ENCODE data around the gene ABCB6. TPM values are rescaled to one million over a fixed set of nuclear protein-coding genes. Genes with fewer than 3 reads are reported as not detected.

Gene ABCB6
- total RNA-seq, 2 donors from 2014 or later, result 39.1 to 76.0 TPM

DNA sequence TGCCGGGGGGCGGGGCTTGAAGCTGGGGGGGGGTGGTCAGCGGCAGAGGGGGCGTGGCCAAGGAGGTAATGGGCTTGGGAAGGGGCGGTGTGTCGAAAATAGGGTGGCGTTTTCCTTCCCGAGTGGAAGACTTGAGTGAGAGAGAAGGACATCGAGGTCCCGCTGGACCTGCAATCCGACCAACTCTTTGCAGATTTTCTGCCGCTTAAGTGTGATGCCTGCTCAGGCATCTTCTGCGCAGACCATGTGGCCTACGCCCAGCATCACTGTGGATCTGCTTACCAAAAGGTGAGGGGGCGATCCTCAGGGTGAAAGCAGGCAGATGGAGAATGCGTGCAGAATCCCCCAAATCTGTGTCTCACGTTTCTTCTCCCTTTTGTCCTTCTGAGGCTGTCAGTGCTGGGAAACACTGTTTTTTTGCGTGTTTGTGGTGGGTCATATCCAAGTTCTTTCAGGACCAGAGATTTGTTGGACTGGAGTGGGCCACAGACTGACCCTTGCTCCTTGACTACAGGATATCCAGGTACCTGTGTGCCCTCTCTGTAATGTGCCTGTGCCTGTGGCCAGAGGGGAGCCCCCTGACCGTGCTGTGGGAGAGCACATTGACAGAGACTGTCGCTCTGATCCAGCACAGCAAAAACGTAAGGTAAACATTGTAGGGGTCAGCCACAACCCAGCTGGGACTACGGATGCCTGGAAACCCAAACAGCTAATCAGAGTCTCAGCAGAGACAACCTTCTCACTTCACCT lies 11.4 kb downstream of the ABCB6 start:
- Histone ChIP-seq H3K9me3 (ENCODE audit: control insufficient read depth, low read length) (no peaks in the 10 kb centered on the region), H3K4me1 (ENCODE audit: control insufficient read depth, insufficient read depth, low read length) (no peaks in the 10 kb centered on the region), H3K9ac (ENCODE audit: extremely low read depth, low read length, poor library complexity, severe bottlenecking) (peak overlapping the region; percentile 7), H3K27ac (ENCODE audit: low read depth, low read length) (no peak overlapping the region), H3K27me3 (ENCODE audit: control insufficient read depth, insufficient read depth, low read length, poor library complexity, severe bottlenecking) (no peaks in the 10 kb centered on the region), H3K36me3 (ENCODE audit: control insufficient read depth, insufficient read depth, low read length) (peaks cover 33% of the 10 kb centered on the region), H3K4me3 (ENCODE audit: low read length) (peak overlapping the region; percentile 77)
- TF ChIP-seq, protein P1, sequence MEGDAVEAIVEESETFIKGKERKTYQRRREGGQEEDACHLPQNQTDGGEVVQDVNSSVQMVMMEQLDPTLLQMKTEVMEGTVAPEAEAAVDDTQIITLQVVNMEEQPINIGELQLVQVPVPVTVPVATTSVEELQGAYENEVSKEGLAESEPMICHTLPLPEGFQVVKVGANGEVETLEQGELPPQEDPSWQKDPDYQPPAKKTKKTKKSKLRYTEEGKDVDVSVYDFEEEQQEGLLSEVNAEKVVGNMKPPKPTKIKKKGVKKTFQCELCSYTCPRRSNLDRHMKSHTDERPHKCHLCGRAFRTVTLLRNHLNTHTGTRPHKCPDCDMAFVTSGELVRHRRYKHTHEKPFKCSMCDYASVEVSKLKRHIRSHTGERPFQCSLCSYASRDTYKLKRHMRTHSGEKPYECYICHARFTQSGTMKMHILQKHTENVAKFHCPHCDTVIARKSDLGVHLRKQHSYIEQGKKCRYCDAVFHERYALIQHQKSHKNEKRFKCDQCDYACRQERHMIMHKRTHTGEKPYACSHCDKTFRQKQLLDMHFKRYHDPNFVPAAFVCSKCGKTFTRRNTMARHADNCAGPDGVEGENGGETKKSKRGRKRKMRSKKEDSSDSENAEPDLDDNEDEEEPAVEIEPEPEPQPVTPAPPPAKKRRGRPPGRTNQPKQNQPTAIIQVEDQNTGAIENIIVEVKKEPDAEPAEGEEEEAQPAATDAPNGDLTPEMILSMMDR (conservative IDR thresholded peaks at IDR 0.05), result no peak
- no peak for DNase-seq
- 32 to 41% methylated on average over 15 to 22 of the region's 22 CpGs for WGBS, 2 experiments (ENCODE audit: insufficient coverage in 1 of 2, insufficient read length in 1 of 2)
- peaks cover 29% of the 10 kb centered on the region for H3K36me3 Mint-ChIP-seq (ENCODE audit: low read depth)
- peak overlapping the region; percentile 64 for H3K27ac Mint-ChIP-seq
- peaks cover 4% of the 10 kb centered on the region for H3K9me3 Mint-ChIP-seq
- peaks cover 9% of the 10 kb centered on the region for H3K27me3 Mint-ChIP-seq (ENCODE audit: insufficient read depth)
- H3K4me1 Mint-ChIP-seq, result peaks cover 6% of the 10 kb centered on the region
- peak overlapping the region; percentile 68 for H3K4me3 Mint-ChIP-seq

GRCh38 chr2:219206328-219207133 lies 12.2 kb downstream of the ABCB6 start, which contains the start of gene ZFAND2B:
ZFAND2B (plus strand) TSS chr2:219206782; CDS start chr2:219206988, 206 bp downstream.
- peak within 1 kb of the TSS; percentile 89 for H3K27ac ChIP-seq (ENCODE audit: low read depth, low read length)
- Mint-ChIP-seq H3K4me3 (peak within 1 kb of the TSS; percentile 68), H3K27me3 (ENCODE audit: insufficient read depth) (peaks cover 9% of the 10 kb centered on the region), H3K36me3 (ENCODE audit: low read depth) (peaks cover 22% of the 10 kb centered on the region), H3K4me1 (peaks cover 6% of the 10 kb centered on the region), H3K27ac (peak within 1 kb of the TSS; percentile 95), H3K9me3 (peaks cover 4% of the 10 kb centered on the region)
- TF ChIP-seq, protein P1 (conservative IDR thresholded peaks at IDR 0.05), result peak; percentile 41
- peaks cover 28% of the 10 kb centered on the region for H3K36me3 ChIP-seq (ENCODE audit: control insufficient read depth, insufficient read depth, low read length)
- H3K27me3 ChIP-seq (ENCODE audit: control insufficient read depth, insufficient read depth, low read length, poor library complexity, severe bottlenecking), result no peaks in the 10 kb centered on the region
- peak within 1 kb of the TSS; percentile 90 for H3K4me3 ChIP-seq (ENCODE audit: low read length)
- WGBS, 2 experiments (ENCODE audit: insufficient coverage in 1 of 2, insufficient read length in 1 of 2), result 0 to 9% methylated on average over 8 to 75 of the region's 76 CpGs
- H3K4me1 ChIP-seq (ENCODE audit: control insufficient read depth, insufficient read depth, low read length), result no peaks in the 10 kb centered on the region
- H3K9ac ChIP-seq (ENCODE audit: extremely low read depth, low read length, poor library complexity, severe bottlenecking), result peak within 1 kb of the TSS; percentile 60
- no peaks in the 10 kb centered on the region for H3K9me3 ChIP-seq (ENCODE audit: control insufficient read depth, low read length)
- DNase-seq, result peak; percentile 98

DNA sequence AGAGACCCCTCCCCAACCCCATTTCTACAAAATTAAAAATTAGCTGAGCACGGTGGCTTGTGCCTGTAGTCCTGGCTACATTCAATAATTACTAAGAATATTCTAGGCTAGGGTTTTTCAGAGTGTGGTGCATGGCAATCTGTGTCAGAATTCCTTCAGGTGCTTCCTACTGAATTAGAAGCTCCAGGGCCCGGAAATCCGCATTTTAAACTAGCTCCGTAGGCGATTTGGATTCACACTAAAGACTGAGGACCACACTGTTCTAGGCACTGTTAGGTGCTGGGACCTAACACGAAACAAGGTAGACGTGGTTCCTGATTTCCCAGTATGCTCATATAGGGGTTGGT lies 12.8 kb downstream of the ABCB6 start:
- H3K27ac ChIP-seq (ENCODE audit: low read depth, low read length), result peak overlapping the region; percentile 83
- H3K27me3 Mint-ChIP-seq (ENCODE audit: insufficient read depth), result peaks cover 9% of the 10 kb centered on the region
- peaks cover 20% of the 10 kb centered on the region for H3K36me3 Mint-ChIP-seq (ENCODE audit: low read depth)

More for the DNA sequence above, 12.8 kb downstream of the ABCB6 start:
- DNase-seq, result no peak
- peak overlapping the region; percentile 68 for H3K4me3 Mint-ChIP-seq
- TF ChIP-seq, protein P1 (conservative IDR thresholded peaks at IDR 0.05), result no peak
- peaks cover 7% of the 10 kb centered on the region for H3K9me3 Mint-ChIP-seq
- H3K4me1 Mint-ChIP-seq, result peaks cover 6% of the 10 kb centered on the region
- no peaks in the 10 kb centered on the region for H3K9me3 ChIP-seq (ENCODE audit: control insufficient read depth, low read length)
- no peaks in the 10 kb centered on the region for H3K27me3 ChIP-seq (ENCODE audit: control insufficient read depth, insufficient read depth, low read length, poor library complexity, severe bottlenecking)
- peaks cover 23% of the 10 kb centered on the region for H3K36me3 ChIP-seq (ENCODE audit: control insufficient read depth, insufficient read depth, low read length)
- peak overlapping the region; percentile 90 for H3K4me3 ChIP-seq (ENCODE audit: low read length)
- peak overlapping the region; percentile 95 for H3K27ac Mint-ChIP-seq
- 35 to 40% methylated on average over 6 to 7 of the region's 7 CpGs for WGBS, 2 experiments (ENCODE audit: insufficient coverage in 1 of 2, insufficient read length in 1 of 2)
- peak overlapping the region; percentile 60 for H3K9ac ChIP-seq (ENCODE audit: extremely low read depth, low read length, poor library complexity, severe bottlenecking)
- H3K4me1 ChIP-seq (ENCODE audit: control insufficient read depth, insufficient read depth, low read length), result no peaks in the 10 kb centered on the region
